GM12878 (cell line): Measurements from ENCODE around the gene NOXA1. TPM values are rescaled to one million over a fixed set of nuclear protein-coding genes. Genes with fewer than 3 reads are reported as not detected.

Experiments
- ATAC-seq: fragments of 200-7000 bp; cut with Tn5 transposase; 3 replicates; pipeline ENCODE4 v1.9.1; 2020; ENCODE audit warnings: mild to moderate bottlenecking, moderate library complexity
- BruUV-seq: library from RNA; stranded (reverse); fragments of 400-500 nt; replicated peaks from 2 replicates; lab custom pipeline; 2021; lab: Mats Ljungman, UMichigan
- CTCF ChIA-PET: fragments of 300-600 bp; sonication (Branson Sonifier 250); formaldehyde crosslinking; extraction: SDS; loops from one replicate; lab custom pipeline; 2021; ENCODE audit warnings: inconsistent platforms; lab: Yijun Ruan, JAX
- POLR2A ChIA-PET: fragments of 350-600 bp; formaldehyde crosslinking; extraction: SDS; loops from one replicate; lab custom pipeline; 2021; ENCODE audit warnings: inconsistent platforms; lab: Charles Lee
- RAD21 ChIA-PET: fragments of 300-600 bp; sonication (Branson Sonifier 250); formaldehyde crosslinking; loops from one replicate; lab custom pipeline; 2023; ENCODE audit warnings: antibody characterized with exemption; ENCODE audit not compliant: unreplicated experiment; lab: Charles Lee
- SMC1A ChIA-PET: fragments of 300-600 bp; sonication (Branson Sonifier 250); formaldehyde crosslinking; loops from one replicate; lab custom pipeline; 2023; ENCODE audit not compliant: unreplicated experiment, uncharacterized antibody; lab: Charles Lee
- DNase-seq: peaks from one replicate; pipeline ENCODE4 v3.0.0-alpha.2; 2011; ENCODE audit warnings: low read depth, low spot score
- FAIRE-seq: peaks from 3 replicates; lab custom pipeline; 2011; peaks lifted over from hg19 to GRCh38; lab: Jason Lieb, UNC
- H2AFZ ChIP-seq: 2 replicates; pipeline ENCODE4 v1.6.0; 2011; ENCODE audit warnings: low read depth, low read length, control low read depth; ENCODE audit not compliant: control insufficient read depth
- H3K27ac ChIP-seq: 2 replicates; pipeline ENCODE4 v1.5.1; 2011; ENCODE audit warnings: control low read depth; ENCODE audit not compliant: control insufficient read depth, insufficient read depth
- H3K27me3 ChIP-seq, 2 experiments: replicated peaks in 1 of 2; 2 replicates each; pipeline versions ENCODE4 v1.6.0 to v1.6.1; 2011; ENCODE audit warnings: low read length in 1 of 2; ENCODE audit not compliant: control insufficient read depth in 2 of 2, insufficient read depth in 2 of 2
- H3K36me3 ChIP-seq, 2 experiments: 2 replicates each; pipeline ENCODE4 v1.5.1; 2011; ENCODE audit warnings: low read length in 1 of 2; ENCODE audit not compliant: control insufficient read depth in 2 of 2, insufficient read depth in 2 of 2
- H3K4me1 ChIP-seq: 2 replicates; pipeline ENCODE4 v1.6.1; 2011; ENCODE audit warnings: mild to moderate bottlenecking, low read length, moderate library complexity, mixed read lengths; ENCODE audit not compliant: control insufficient read depth, insufficient read depth
- H3K4me2 ChIP-seq: 2 replicates; pipeline ENCODE4 v1.6.0; 2011; ENCODE audit warnings: control low read depth; ENCODE audit not compliant: control insufficient read depth, insufficient read depth
- H3K4me3 ChIP-seq: fragments of 200-600 bp; sonication (generic); 2 replicates; pipeline ENCODE4 v1.5.1; 2016
- H3K79me2 ChIP-seq: 2 replicates; pipeline ENCODE4 v1.6.0; 2011; ENCODE audit warnings: low read length; ENCODE audit not compliant: control insufficient read depth, insufficient read depth
- H3K9ac ChIP-seq: 2 replicates; pipeline ENCODE4 v1.8.0; 2011; ENCODE audit warnings: low read length, control low read depth, mixed read lengths; ENCODE audit not compliant: control insufficient read depth, insufficient read depth
- H3K9me3 ChIP-seq: replicated peaks from 3 replicates; pipeline ENCODE4 v1.5.1; 2011; ENCODE audit warnings: mild to moderate bottlenecking, low read length; ENCODE audit not compliant: control insufficient read depth, insufficient read depth
- H4K20me1 ChIP-seq: 2 replicates; pipeline ENCODE4 v1.6.0; 2011; ENCODE audit not compliant: control insufficient read depth, insufficient read depth
- CEBPB ChIP-seq, 2 experiments: fragments of 150-350 bp in 1 of 2; IDR thresholded peaks; 2 replicates each; pipeline ENCODE4 v1.6.1; 2012 to 2014; ENCODE audit warnings: low read depth in 2 of 2, low read length in 2 of 2, borderline replicate concordance in 1 of 2, inconsistent platforms in 1 of 2
- MAX ChIP-seq: IDR thresholded peaks from 2 replicates; pipeline ENCODE4 v1.6.1; 2012; ENCODE audit warnings: low read depth, low read length, improper control_type of control experiment
- MLLT1 ChIP-seq: fragments of 450-650 bp; IDR thresholded peaks from 2 replicates; pipeline ENCODE4 v1.6.1; 2016; ENCODE audit warnings: mild to moderate bottlenecking
- NFYB ChIP-seq: IDR thresholded peaks from 2 replicates; pipeline ENCODE4 v1.6.1; 2011; ENCODE audit warnings: low read depth, mild to moderate bottlenecking, low read length, improper control_type of control experiment, moderate library complexity; ENCODE audit not compliant: insufficient read depth
- POU2F2 ChIP-seq: IDR thresholded peaks from 3 replicates; pipeline ENCODE4 v1.6.1; 2011; ENCODE audit warnings: low read depth, mild to moderate bottlenecking, low read length, borderline replicate concordance
- RAD21 ChIP-seq: IDR thresholded peaks from 2 replicates; pipeline ENCODE4 v1.6.1; 2011; ENCODE audit warnings: mild to moderate bottlenecking, low read depth, low read length, moderate library complexity; ENCODE audit not compliant: insufficient read depth
- REST ChIP-seq: IDR thresholded peaks from 2 replicates; pipeline ENCODE4 v1.6.1; 2012; ENCODE audit warnings: mild to moderate bottlenecking, low read depth, low read length
- SMC3 ChIP-seq: IDR thresholded peaks from 2 replicates; pipeline ENCODE4 v1.6.1; 2011; ENCODE audit warnings: low read length, improper control_type of control experiment, borderline replicate concordance
- USF2 ChIP-seq: IDR thresholded peaks from 2 replicates; pipeline ENCODE4 v1.6.1; 2011; ENCODE audit warnings: low read depth, low read length, improper control_type of control experiment, borderline replicate concordance
- ZNF207 ChIP-seq: fragments of 450-650 bp; IDR thresholded peaks from 2 replicates; pipeline ENCODE4 v1.6.1; 2014; ENCODE audit warnings: antibody characterized with exemption, mild to moderate bottlenecking, borderline replicate concordance
- ZSCAN29 ChIP-seq: fragments of 450-650 bp; IDR thresholded peaks from 2 replicates; pipeline ENCODE4 v1.6.1; 2017; ENCODE audit warnings: mild to moderate bottlenecking, moderate library complexity
- WGBS: methylation state at CpG from one replicate; pipeline ENCODE4 v1.1.6; 2016; ENCODE audit warnings: low lambda C conversion rate; ENCODE audit not compliant: insufficient replicate concordance, insufficient coverage; ENCODE audit errors: missing lambda C conversion rate; 5-methylcytosine and 5-hydroxymethylcytosine counted together
- in situ Hi-C: fragments of 300-500 bp; cut with MboI; formaldehyde crosslinking; loops from 9 replicates; pipeline ENCODE4 v1.14.3; 2018; ENCODE audit warnings: mixed read lengths
- intact Hi-C: fragments of 100-400 bp; cut with micrococcal nuclease; formaldehyde crosslinking; loops from one replicate; pipeline ENCODE4 v1.14.2; 2022; ENCODE audit not compliant: unreplicated experiment
- polyA plus RNA-seq, 11 experiments: library from polyadenylated mRNA; depleted of rRNA in 4 of 11; unstranded in 6 of 11; stranded (reverse) in 5 of 11; fragments of >200 nt; fragmentation: Nextera tagmentation in 4 of 11; fragmentation: Illumina TruSeq in 1 of 11; extraction: Ambion mirVana in 4 of 11; extraction: Trizol in 1 of 11; gene quantifications; 1 replicate in 1 of 11; 2 replicates in 10 of 11; pipeline versions ENCODE4 v1.2.1 to v1.2.3, GENCODE V29; 2011 to 2016; ENCODE audit warnings: inconsistent platforms in 2 of 11, missing spikeins in 2 of 11, low read depth in 1 of 11
- total RNA-seq, 4 experiments: library from RNA; depleted of rRNA in 3 of 4; stranded (reverse); fragments of >200 nt in 3 of 4; fragmentation: Illumina TruSeq in 1 of 4; extraction: Trizol in 1 of 4; gene quantifications; 2 replicates each; pipeline versions ENCODE4 v1.2.1 to v1.2.3, GENCODE V29; 2013 to 2021

Gene NOXA1
- total and polyA plus RNA-seq, 10 of the 15 experiments (the other 5 are each of a cell fraction or from before 2014, with no cell fraction given) = 0.08 to 0.20 TPM; not detected in 8

GRCh38 chr9:137445275-137445807 is 22.1 kb downstream of the NOXA1 start (continued):
- TF ChIP-seq USF2 = no peak
- no peak for TF ChIP-seq CEBPB (IDR thresholded peaks at IDR 0.05; ENCODE audit: borderline replicate concordance in 1 of 2, low read depth in 2 of 2, low read length in 2 of 2)
- no peak for TF ChIP-seq ZNF207

GRCh38 chr9:137445930-137446431 is 22.8 kb downstream of the NOXA1 start:
- in situ Hi-C loops (loop anchor here (5.0 kb wide), 1 partner anchor 154 kb away; no protein-coding TSS in a partner anchor), intact Hi-C loops (loop anchor here (2.0 kb wide), 3 partner anchors 23 to 159 kb away; partner anchors contain the start of genes EXD3 and NOXA1)
- 41% methylated on average over 19 of the region's 19 CpGs for WGBS
- no TSS peak for BruUV-seq
- peak overlapping the region; percentile 41 for H3K4me2 ChIP-seq
- ATAC-seq (no peak), FAIRE-seq (no peak), DNase-seq (no peak)
- H3K27ac ChIP-seq = no peak overlapping the region
- no peaks in the 10 kb centered on the region for H3K36me3 ChIP-seq
- no peaks in the 10 kb centered on the region for H3K79me2 ChIP-seq
- H3K9ac ChIP-seq = no peak overlapping the region
- POLR2A ChIA-PET = interaction anchor here (1.4 kb wide), 1 partner anchor 147 kb away, joined by 3 read pairs; no protein-coding TSS in a partner anchor
- H3K4me3 ChIP-seq = no peak overlapping the region
- H3K27me3 ChIP-seq = no peaks in the 10 kb centered on the region
- no peaks in the 10 kb centered on the region for H3K9me3 ChIP-seq
- SMC1A ChIA-PET = no interaction called here
- RAD21 ChIA-PET = interaction anchor here (1.4 kb wide), 1 partner anchor 23 kb away, joined by 4 read pairs; the partner anchor contains the start of genes EXD3 and NOXA1
- no peaks in the 10 kb centered on the region for H4K20me1 ChIP-seq
- H2AFZ ChIP-seq = no peak overlapping the region
- CTCF ChIA-PET = interaction anchor here (0.7 to 3.9 kb wide), 10 partner anchors 13 to 209 kb away, joined by 3 to 25 read pairs (median 4); partner anchors contain the start of genes EXD3, NOXA1, NSMF and TOR4A
- H3K4me1 ChIP-seq = peaks cover 8% of the 10 kb centered on the region
- TF ChIP-seq ZSCAN29 (no peak), RAD21 (no peak), MAX (no peak), MLLT1 (no peak), NFYB (no peak), REST (no peak), POU2F2 (no peak), SMC3 (no peak)
